Endothelial cell of umbilical vein (primary cell): Measurements from ENCODE around the gene TMCC3.

Source experiments
- CTCF ChIP-seq, 2 donors: IDR thresholded peaks; 1 replicate in 1 of 2; 2 replicates in 1 of 2; pipeline ENCODE4 v1.5.1; 2011; ENCODE audit warnings: low read length in 2 of 2, mild to moderate bottlenecking in 2 of 2, moderate library complexity in 2 of 2, control low read depth in 1 of 2, inconsistent platforms in 1 of 2, low read depth in 1 of 2; ENCODE audit not compliant: insufficient read depth in 1 of 2; ENCODE audit errors: extremely low read depth in 1 of 2
- EZH2 ChIP-seq: IDR thresholded peaks from 2 replicates; pipeline ENCODE4 v1.6.1; 2012; ENCODE audit warnings: borderline replicate concordance, low read depth, mild to moderate bottlenecking, moderate library complexity, low read length, inconsistent platforms; ENCODE audit not compliant: severe bottlenecking
- POLR2A ChIP-seq: IDR thresholded peaks from 2 replicates; pipeline ENCODE4 v1.6.1; 2012; ENCODE audit warnings: low read depth, mild to moderate bottlenecking, control low read depth, low read length

GRCh38 chr12:94560431-94561221 is 89.7 kb downstream of the TMCC3 start:
- TF ChIP-seq CTCF (IDR thresholded peaks at IDR 0.05; ENCODE audit: extremely low read depth in 1 of 2, insufficient read depth in 1 of 2, low read depth in 1 of 2, low read length in 2 of 2): no peak
- TF ChIP-seq EZH2: no peak
- no peak for TF ChIP-seq POLR2A
